NB4 (cell line): ENCODE results near the gene CPEB4.

Experiments
- MYC ChIP-seq: IDR thresholded peaks from 2 replicates; pipeline ENCODE4 v1.6.1; 2011; ENCODE audit warnings: low read depth, low read length
- POLR2A ChIP-seq: IDR thresholded peaks from 2 replicates; pipeline ENCODE4 v1.6.1; 2011; ENCODE audit warnings: mild to moderate bottlenecking; ENCODE audit not compliant: insufficient read length; ENCODE audit errors: extremely low read depth
- TF ChIP-seq, protein P1 (sequence below): IDR thresholded peaks from one replicate; pipeline ENCODE4 v1.5.1; 2012; ENCODE audit warnings: low read depth, low read length

DNA sequence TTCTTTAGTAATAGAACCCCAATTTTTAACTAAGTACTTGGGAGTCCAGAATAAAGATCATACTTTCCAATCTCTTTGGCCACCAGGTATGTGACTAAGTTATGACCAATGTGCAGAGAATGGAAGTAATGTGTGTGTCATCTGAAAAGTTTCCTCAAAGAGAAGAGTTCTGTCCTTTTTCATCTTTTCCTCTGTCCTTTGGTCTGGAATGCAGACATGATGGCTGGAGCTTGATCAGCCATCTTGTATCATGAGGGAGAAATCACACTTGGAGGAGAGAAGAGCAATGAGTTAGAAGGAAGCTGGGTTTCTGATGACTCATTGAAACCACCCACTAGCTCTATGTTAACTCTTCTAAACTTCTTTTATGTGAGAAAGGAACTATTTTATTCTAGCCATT is 5.5 kb upstream of the CPEB4 start:
- TF ChIP-seq, protein P1, sequence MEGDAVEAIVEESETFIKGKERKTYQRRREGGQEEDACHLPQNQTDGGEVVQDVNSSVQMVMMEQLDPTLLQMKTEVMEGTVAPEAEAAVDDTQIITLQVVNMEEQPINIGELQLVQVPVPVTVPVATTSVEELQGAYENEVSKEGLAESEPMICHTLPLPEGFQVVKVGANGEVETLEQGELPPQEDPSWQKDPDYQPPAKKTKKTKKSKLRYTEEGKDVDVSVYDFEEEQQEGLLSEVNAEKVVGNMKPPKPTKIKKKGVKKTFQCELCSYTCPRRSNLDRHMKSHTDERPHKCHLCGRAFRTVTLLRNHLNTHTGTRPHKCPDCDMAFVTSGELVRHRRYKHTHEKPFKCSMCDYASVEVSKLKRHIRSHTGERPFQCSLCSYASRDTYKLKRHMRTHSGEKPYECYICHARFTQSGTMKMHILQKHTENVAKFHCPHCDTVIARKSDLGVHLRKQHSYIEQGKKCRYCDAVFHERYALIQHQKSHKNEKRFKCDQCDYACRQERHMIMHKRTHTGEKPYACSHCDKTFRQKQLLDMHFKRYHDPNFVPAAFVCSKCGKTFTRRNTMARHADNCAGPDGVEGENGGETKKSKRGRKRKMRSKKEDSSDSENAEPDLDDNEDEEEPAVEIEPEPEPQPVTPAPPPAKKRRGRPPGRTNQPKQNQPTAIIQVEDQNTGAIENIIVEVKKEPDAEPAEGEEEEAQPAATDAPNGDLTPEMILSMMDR, result no peak
- TF ChIP-seq POLR2A (no peak), MYC (no peak)
